NCI-H128 (cell line): ENCODE measurements around the gene SAPCD2.
A peak's percentile ranks its signal among the peaks of the same experiment; 100 is the strongest.

ENCODE experiments used
- DNase-seq: peaks from one replicate; lab custom pipeline; 2025; ENCODE audit not compliant: unreplicated experiment; lab: John Stamatoyannopoulos, UW

Gene SAPCD2

GRCh38 chr9:137049544-137050449 lies 20.6 kb downstream of the SAPCD2 start:
- no peak for DNase-seq

- no peak for DNase-seq
Observed at GRCh38 chr9:137048655-137049543, 21.5 kb downstream of the SAPCD2 start.

GRCh38 chr9:137046088-137046787 lies 24.1 kb downstream of the SAPCD2 start, which contains the start of gene NPDC1:
Gene NPDC1, minus strand, starts transcription at chr9:137046177. Its CDS starts 188 bp downstream, at chr9:137045989.
- DNase-seq, result peak; percentile 61

GRCh38 chr9:137045294-137046087 lies 24.9 kb downstream of the SAPCD2 start:
- DNase-seq, result no peak

- DNase-seq, result peak; percentile 34
Observed at GRCh38 chr9:137044502-137045177, 25.7 kb downstream of the SAPCD2 start.

GRCh38 chr9:137044037-137044436 lies 26.3 kb downstream of the SAPCD2 start:
- DNase-seq, result no peak

- DNase-seq, result no peak
Observed at GRCh38 chr9:137042751-137043727, 27.3 kb downstream of the SAPCD2 start.

- DNase-seq, result no peak
Observed at GRCh38 chr9:137041124-137041523, 29.2 kb downstream of the SAPCD2 start.

- no peak for DNase-seq
Observed at GRCh38 chr9:137040568-137040967, 29.8 kb downstream of the SAPCD2 start.

- DNase-seq, result no peak
Observed at GRCh38 chr9:137039611-137040366, 30.6 kb downstream of the SAPCD2 start.

- no peak for DNase-seq
Observed at GRCh38 chr9:137038916-137039315, 31.4 kb downstream of the SAPCD2 start.

GRCh38 chr9:137037483-137037882 lies 32.9 kb downstream of the SAPCD2 start:
- no peak for DNase-seq

GRCh38 chr9:137037035-137037434 lies 33.3 kb downstream of the SAPCD2 start:
- DNase-seq, result no peak

- DNase-seq, result no peak
Observed at GRCh38 chr9:137035937-137036336, 34.4 kb downstream of the SAPCD2 start.

GRCh38 chr9:137035507-137035834 lies 34.9 kb downstream of the SAPCD2 start:
- no peak for DNase-seq

- peak; percentile 82 for DNase-seq
Observed at GRCh38 chr9:137034709-137035506, 35.4 kb downstream of the SAPCD2 start.

GRCh38 chr9:137034039-137034708 lies 36.2 kb downstream of the SAPCD2 start:
- no peak for DNase-seq
